HS-27A (cell line): Measurements from ENCODE around the gene COL28A1.
"Not testable (repeated sequence)": the region's sequence is repeated elsewhere in the genome, so short reads cannot be mapped to it uniquely, and the experiment has no call there.

Source experiments
- DNase-seq: peaks from one replicate; pipeline ENCODE4 v3.0.0-alpha.2; 2012; ENCODE audit warnings: low read depth, missing footprints

COL28A1 gene

DNA sequence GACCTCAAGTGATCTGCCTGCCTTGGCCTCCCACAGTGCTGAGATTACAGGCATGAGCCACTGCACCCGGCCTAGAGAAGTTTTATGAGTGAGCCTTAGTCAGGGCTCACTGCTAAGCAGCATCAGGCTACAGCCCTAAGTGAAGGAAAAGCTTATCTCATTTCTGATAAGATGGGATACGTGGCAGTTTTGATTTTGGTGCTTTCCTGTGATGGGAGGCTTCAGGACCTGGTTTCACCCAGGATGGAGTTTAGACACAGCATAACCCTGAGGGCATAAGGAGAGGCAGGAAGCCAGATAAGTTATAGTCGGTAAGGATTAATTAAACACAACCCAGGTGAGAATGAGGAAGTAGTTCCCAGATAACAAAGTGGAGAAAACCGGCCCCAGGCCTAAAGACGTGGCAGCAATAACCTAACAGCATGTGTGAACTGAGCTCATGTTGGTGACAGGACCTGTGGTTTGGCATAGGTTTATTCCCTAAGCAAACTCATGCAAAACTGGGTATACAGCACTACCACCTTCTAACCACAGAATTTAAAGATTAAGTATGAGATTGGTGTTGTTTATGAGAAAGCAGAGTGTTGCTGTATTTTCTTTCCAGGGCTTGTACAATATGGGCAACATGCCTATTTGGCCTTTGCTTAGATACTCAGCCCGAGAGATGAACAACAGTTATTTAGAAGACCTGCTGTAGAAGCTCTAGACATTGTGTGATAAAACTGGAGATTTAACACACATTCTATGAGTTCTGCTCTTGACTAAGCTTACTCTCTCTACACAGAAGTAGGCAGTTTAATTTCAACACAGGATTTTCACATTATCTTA is 119.4 kb downstream of the COL28A1 start:
- DNase-seq, result no peak

DNA sequence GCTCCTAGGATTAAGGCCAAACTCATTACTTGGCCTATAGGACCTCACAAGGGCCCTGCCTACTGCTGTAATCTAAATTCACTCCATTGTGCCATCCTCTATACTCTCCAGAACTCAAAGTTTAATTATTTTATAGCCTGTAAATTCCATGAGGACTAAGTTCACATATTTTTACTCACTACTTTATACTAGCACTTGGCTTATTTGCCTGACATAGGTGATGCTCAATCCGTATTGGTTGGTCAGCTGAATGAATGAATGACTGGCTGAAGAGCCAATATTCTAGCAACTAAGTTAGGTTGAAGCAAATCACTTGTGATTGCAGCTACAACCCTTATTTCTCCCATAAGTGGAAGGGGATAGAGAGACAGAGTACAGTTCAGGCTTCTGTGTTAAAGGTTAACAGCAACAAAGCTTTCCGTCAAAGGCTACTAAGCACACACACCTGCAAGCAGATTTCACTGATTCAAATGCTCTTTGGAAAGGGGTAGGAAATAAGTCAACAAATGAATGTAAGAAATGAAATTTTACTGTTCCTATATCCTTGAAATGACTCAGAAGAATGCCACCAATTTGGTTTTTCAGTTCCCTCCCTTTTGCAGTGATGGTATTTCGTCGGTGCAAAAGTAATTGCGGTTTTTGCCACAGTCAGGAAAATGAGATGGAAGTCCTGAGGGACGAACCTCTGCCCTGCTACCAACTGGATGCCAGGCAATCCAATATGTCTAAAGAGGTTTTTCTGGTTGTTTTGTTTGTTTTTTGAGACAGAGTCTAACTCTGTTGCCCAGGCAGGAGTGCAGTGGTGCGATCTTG is 120.7 kb downstream of the COL28A1 start:
- DNase-seq, result no peak

DNA sequence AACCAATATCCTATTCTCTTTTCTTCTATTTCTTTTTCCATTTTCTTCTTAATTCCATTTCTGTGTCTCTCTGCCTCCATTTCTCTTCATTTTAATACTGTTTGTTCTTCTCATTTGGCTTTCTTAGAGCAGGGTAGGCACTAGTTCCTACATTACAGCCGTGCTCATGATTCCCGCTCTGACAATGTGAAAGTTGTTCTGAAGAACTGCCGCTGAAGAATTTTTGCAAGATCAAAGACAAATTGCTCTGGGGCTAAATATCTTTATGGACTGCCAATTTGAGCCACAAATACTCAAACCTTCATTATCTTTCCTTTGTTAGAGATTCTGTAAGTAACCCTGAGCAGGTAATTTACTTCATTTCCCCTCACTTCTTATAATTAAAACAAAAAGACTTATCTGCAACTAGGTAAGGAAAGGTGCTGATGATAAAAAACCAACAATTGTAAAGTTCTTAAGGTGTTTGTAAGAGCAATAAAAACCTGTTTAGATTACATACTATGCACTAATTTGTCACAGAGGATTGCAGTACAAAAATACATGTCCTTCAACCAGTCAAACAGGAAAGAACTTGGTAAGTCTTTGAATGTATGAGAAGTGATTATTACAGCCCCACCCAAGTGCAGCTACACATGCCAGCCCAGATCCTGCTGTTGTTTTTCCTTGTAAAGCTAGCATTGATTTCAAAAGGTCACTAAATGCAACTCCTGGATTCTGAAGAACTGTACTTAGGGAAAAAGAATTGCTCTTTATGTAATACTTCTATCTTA is 127.5 kb downstream of the COL28A1 start:
- DNase-seq, result no peak

DNA sequence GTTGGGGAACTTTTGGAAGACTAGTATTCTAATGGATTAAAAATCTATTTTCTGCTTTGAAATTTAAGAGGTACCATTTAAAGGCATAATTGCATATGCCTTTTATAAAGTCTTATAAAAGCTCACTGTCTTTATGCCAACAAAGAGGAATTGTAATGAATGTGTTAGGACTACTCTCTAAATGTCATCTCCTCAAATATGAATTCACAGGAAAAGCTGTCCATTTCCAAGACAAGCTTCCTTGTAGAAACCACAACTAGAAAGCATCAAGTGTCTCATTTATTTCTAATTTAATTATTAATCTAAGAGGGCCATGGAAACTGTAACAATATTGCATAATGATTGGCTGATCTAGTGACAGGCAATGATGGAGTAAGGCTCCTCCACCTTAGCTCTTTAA is 130.2 kb downstream of the COL28A1 start:
- DNase-seq, result no peak

DNA sequence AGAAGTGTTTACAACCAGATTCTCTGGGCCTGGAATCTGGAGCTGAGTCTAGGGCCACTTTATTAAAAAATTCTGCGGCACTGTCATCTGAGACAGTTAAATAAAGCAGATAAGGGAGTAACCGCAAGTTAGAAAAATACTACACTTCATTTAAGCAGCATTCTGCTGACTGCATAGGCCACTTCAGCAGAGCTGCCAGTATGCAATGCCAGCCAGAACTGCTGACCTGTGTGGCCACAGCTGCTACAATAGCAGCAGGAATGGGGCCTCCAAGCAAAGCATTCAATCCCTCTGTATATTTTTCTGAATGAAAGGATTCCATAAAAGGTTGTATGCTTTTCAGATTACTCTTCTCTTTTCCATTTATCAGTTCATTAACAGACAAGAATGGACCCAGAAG is 136.0 kb downstream of the COL28A1 start:
- DNase-seq, result no peak

DNA sequence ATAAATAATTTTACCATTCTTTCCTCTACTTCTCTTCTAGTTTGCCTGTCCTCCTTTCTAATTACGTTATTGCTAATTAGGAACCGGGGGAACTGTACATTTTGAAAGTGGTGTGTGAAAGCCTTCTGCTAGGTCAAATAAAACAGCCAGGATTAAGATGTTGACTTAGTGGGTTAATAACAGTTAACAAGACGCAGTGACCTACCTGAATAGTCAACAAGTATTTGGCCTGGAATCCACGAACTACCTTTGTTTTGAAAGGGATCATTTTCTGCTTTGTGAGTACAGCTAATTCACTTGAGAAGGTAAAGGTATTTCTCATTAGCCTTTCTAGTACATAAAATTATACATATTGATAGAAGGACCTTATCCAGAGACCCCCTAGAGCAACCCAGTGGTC is 139.9 kb downstream of the COL28A1 start:
- no peak for DNase-seq

DNA sequence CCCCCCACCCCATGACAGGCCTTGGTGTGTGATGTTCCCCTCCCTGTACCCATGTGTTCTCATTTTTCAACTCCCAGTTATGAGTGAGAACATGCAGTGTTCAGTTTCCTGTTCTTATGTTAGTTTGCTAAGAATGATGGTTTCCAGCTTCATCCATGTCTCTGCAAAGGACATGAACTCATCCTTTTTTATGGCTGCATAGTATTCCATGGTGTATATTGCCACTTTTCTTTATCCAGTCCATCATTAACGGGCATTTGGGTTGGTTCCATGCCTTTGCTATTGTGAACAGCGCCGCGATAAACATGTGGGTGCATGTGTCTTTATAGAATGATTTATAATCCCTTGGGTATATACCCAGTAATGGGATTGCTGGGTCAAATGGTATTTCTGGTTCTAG is 147.5 kb downstream of the COL28A1 start:
- not testable (repeated sequence) for DNase-seq

DNA sequence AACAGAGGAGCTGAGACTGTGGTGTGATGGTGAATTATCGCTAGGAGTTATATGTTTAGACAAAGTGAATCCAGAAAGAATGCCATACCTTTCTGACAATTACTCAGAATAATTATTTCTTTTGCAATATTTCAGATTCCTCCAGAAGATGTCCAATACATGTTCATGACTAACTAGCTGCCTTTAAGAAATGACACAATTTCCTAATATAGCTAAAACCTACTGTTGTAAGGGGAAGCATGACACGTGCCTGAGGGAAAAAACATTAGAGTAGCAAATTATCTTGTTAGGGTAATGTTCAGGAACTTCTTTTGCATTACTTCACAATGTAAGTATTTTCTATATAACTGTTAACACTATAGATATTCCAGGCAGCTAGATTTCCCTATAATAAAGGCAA is 150.3 kb downstream of the COL28A1 start:
- DNase-seq, result no peak

DNA sequence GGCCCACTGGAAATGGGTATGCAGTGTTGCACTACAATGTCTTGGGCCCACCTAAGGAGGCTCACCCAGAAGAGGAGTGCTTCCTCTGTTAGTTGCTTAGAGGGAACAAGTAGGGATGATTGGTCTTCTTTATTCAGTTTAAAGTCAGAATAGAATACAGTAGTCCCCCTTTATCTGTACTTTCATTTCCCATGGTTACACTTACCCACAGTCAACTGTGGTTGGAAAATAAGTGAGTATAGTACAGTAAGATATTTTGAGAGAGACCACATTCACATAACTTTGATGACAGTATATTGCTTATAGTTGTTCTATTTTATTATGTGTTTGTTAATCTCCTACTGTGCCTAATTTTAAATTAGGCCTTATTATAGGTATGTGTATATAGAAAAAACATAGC is 151.4 kb downstream of the COL28A1 start:
- no peak for DNase-seq

DNA sequence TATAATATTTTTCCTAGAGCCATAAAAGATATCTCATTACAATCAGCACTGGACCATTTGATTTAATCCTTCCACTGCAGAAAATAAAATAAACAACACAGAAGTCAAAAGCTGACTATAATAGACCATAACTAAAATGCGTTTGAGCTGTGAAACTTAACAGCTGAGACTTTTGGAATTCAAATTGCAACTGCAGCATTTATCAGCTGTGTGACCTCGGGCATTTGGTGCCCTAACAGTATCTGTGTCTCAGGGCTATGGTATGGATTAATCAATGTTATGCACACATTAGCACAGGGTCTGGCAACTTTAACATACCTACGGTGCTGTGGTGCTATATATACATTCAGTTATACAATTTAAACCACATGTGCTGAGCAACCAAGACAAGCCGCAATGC is 160.1 kb downstream of the COL28A1 start:
- DNase-seq, result no peak

DNA sequence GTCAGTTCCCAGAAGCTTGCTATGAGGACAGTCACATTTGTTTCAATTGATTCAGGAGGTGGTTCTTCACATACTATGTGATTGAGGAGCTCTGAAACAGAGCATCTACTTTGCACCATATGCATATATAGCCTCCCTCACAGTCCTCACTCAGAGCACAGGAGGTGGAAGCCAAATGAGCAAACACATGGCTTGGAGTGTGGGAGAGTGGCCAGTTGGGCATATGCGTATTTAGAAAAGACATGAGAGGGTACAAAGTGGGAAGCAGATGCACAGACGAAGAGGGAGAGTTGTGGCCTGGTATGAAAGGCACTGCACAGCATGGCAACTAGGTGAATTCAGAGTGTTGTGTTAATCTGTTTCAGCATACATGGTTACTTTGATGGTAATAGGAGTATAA is 165.6 kb downstream of the COL28A1 start:
- no peak for DNase-seq

DNA sequence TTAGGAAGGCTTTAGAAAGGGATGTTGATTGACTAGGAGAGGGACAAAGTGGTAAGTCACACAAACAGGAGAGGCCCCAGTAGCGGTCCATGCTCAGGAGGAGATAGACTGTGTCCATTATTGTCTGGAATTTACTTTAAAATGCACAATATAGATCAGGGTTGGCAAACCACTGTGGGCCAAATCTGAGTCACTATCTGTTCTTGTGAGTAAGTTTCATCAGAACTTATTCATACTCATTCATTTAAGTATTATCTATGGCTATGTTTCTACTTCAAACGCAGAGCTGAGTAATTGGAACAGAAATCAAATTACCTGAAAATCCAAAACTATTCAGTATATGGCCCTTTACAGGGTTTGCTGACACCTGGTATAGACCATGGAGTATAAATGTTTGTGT is 166.5 kb downstream of the COL28A1 start:
- no peak for DNase-seq

DNA sequence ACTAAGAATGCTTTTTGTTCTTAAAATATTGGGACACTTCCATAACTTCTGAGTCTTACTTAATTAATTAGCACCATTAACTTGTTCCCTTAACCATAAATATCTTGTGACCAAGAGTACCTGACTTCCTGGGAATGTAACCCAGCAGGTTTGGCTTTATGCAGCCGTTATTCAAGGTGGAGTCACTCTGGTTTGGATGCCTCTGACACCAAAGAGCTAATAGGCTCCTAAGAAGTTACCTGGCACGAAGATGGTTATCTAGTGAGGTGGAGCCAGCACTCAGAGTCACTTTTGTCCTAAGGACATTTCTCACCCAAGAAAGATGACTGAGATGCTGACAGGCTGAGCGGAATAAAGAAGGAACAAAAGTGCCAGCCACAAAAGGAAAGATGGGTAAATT is 181.0 kb downstream of the COL28A1 start:
- DNase-seq, result no peak

DNA sequence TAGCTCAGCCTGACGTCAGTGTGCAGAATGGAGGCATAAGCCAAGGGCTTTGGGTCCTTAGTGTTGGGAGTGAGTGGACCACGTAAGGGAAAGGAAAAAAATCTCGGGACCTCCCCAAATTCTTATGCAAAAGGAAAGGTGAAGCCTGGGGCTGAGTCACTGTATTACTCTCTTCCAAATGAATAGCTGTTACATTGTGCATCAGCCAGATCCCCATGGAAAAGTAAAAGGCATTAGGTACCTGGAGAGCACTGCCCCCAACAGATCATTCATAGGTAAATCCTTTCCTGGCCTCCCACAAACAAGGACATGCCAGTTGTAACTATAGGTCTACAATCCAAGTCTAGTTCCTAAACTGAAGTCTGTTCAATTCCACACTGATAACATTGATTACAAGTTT is 182.8 kb downstream of the COL28A1 start:
- no peak for DNase-seq

DNA sequence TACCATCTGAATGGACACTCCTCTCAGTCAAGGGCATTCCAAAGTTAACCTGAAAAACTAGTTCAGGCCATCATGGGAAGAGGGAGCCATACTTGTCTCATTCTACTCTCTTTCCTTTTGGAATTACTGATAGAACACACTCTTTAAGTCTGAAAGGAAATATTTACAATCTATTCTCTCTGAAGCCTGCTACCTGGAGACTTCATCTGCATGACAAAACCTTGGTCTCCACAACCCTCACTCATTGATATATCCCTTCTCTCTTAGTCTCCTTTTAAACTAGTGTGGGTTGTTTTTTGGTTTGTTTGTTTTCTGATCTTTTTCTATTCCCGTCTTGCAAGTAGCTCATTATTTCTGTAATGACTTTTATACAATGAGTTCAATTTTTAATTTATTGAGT is 183.8 kb downstream of the COL28A1 start:
- no peak for DNase-seq

DNA sequence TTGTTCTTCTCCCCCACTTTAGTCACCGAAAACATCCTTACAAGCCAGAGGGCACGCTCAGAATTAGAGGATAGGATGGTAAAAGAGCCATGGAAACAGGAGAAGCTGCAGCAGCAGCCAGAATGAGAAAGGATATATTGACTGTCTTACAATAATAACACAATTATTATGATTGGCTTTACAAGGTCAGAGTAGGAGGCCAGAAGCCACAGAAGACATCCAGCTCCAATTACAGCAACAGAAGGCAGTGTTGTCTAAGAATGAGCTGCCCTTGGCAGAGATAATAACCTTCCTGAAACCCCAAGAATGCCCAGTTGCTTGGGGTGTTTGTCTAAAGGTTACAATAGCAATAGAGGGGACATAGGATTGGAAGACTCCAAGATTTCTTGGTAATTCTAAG is 184.5 kb downstream of the COL28A1 start:
- DNase-seq, result no peak

DNA sequence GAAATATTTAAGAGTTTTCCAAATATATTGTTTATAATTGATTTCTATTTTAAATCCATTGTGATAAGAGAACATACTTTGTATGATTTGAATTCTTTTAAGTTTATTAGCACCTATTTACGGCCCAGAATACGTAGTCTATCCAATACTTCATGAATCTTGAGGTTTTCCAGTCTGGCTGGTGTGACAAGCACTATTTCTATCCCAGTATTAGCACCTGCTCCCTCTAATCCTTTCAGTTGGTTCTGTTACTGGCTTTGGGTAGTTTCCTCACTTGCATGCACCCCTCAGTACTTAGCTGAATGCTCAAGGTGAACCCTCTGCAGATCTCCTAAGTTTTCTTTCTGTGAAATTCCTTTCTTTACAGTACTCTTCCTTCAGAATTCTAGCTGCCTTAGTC is 186.5 kb downstream of the COL28A1 start:
- DNase-seq, result no peak

DNA sequence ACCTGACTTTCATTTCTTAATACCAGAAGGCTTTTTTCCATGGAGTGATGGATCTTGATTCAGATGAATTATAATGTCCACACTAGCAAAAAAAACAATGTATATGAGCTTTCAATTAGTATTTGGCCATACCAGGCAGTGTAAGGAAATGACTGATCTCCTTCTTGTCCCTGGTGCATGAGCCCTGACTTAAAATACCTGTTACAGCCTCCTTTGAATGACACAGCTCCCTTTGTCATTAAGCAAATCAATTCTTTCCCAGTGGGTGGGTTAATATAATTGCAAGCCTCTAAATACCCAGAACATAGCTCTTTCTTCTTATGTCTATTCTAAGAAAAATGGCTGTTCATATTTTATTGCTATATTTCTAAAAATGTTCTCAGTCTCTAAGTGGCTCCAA is 188.6 kb downstream of the COL28A1 start:
- no peak for DNase-seq

DNA sequence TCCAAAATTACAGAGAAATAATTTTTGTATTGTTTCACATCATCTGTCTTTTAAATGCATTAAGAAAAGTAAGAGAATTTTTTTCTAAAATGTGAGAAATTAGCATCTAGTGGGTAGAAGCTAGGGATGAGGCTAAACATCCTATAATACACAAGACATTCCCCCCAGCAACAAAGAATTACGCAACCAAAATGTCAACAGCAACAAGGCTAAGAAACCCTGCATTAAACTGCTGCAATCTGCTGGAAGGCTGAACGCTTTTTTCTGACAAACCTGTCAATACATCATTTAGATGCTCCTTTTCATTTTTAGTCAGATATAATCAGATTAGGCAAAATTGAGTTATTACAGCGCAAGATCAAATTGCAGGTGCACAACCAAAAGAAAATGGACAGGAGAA is 191.1 kb downstream of the COL28A1 start:
- no peak for DNase-seq

DNA sequence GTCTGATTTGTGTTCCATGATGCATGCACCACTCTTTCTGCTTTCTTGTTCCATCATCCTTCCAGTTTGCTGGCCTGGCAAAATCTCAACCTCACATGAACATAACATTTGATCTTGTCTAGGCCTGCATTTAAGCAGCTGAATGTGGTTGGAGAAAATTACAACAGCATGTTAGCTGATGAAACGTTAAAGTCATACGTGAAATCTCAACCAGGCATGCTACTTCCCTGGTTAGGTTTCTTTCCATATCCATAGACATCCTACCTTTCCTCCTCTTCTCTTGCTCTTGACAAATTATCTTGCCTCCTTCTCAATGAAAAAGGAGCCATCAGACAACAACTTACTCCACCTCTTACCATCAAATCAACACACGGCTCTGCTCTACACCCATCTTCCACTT is 199.8 kb downstream of the COL28A1 start:
- no peak for DNase-seq

DNA sequence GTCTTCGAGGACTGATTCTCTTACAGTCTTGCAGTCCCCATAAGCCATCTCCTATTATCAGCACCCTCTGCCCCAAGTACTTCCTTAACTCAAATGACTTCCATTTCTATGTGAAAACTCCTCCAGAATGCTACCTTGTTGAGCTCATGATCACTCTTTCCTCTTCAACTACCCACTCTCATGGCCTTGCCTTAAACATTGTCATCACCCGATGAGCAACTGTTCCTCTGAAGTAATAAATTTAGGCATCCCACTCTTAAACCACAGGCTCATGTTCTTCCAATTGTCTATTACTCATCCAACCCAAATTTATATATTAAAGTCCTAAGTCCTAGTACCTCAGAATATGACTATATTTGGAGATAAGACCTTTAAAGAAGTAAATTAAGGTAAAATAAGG is 200.5 kb downstream of the COL28A1 start:
- no peak for DNase-seq

DNA sequence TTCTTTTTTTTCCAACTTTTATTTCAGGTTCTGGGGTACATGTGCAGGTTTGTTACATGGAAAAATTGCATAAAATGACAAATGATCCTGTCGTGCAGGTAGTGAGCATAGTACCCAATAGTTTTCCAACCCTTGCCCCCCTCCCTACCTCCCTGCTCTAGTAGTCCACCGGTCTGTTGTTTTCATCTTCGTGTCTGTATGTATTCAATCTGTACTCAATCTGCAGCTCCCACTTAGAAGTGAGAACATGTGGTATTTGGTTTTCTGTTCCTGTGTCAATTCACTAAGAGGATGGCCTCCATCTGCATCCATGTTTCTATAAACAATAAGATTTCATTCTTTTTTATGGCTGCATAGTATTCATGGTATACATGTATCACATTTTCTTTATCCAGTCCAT is 202.1 kb downstream of the COL28A1 start:
- DNase-seq, result no peak

DNA sequence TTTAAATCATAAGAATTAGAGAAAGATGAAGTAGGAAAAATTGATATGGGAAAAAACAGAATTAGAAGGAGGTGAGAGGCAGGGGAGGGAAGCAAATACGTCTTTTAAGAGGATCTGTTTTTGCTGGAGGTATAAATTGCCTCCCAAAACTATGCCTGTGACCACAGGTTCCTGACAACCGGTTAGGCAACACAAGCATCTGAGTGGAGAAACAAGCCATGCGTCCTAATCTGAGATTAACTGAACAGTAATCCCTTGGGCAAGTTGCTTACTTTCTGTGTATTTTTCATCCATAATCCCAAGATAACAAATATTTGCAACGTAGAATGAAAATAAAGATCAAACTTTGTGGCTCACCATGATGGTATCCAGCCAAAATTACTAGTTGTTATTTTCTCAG is 204.2 kb downstream of the COL28A1 start:
- no peak for DNase-seq
